Naive B cell (primary cell): ENCODE results near the gene EIF1B. TPM values are rescaled to one million over a fixed set of nuclear protein-coding genes. Genes with fewer than 3 reads are reported as not detected.

Source experiments
- ATAC-seq, 2 donors: fragments of 150-1000 bp; cut with Tn5 transposase; 2 replicates each; pipeline ENCODE4 v1.10.0; 2021; ENCODE audit warnings: low read depth in 2 of 2, mild to moderate bottlenecking in 2 of 2, moderate library complexity in 2 of 2
- DNase-seq: peaks from one replicate; pipeline ENCODE4 v3.0.0; 2022
- H3K27ac Mint-ChIP-seq, 6 donors: one replicate each; pipeline ENCODE4 v1.8.0; 2020 to 2022; ENCODE audit warnings: mild to moderate bottlenecking in 6 of 6, mixed read lengths in 6 of 6, moderate library complexity in 5 of 6, inconsistent platforms in 2 of 6
- H3K27me3 Mint-ChIP-seq, 3 donors: one replicate each; pipeline ENCODE4 v1.8.0; 2021 to 2022; ENCODE audit warnings: mixed read lengths in 3 of 3, mild to moderate bottlenecking in 1 of 3
- H3K36me3 Mint-ChIP-seq, 2 donors: one replicate each; pipeline ENCODE4 v1.8.0; 2020 to 2022; ENCODE audit warnings: mixed read lengths in 2 of 2, inconsistent platforms in 1 of 2, mild to moderate bottlenecking in 1 of 2
- H3K4me1 Mint-ChIP-seq, 3 donors: one replicate each; pipeline ENCODE4 v1.8.0; 2020 to 2022; ENCODE audit warnings: mixed read lengths in 3 of 3, inconsistent platforms in 1 of 3, mild to moderate bottlenecking in 1 of 3, moderate library complexity in 1 of 3
- H3K4me3 Mint-ChIP-seq, 8 donors: one replicate each; pipeline ENCODE4 v1.8.0; 2020 to 2022; ENCODE audit warnings: mild to moderate bottlenecking in 8 of 8, mixed read lengths in 8 of 8, moderate library complexity in 8 of 8, inconsistent platforms in 2 of 8
- H3K9me3 Mint-ChIP-seq, 7 donors: one replicate each; pipeline ENCODE4 v1.8.0; 2020 to 2022; ENCODE audit warnings: mixed read lengths in 7 of 7, mild to moderate bottlenecking in 5 of 7, inconsistent platforms in 2 of 7, moderate library complexity in 1 of 7
- polyA plus RNA-seq, 6 donors: library from polyadenylated mRNA; unstranded; fragments of 300-500 nt; fragmentation: Illumina TruSeq; gene quantifications; one replicate each; pipeline ENCODE4 v1.2.3, GENCODE V29; 2021; ENCODE audit warnings: low read depth in 6 of 6

The EIF1B gene
- polyA plus RNA-seq, 6 donors from 2014 or later, result 92.3 to 142 (median 97.8) TPM

- H3K9me3 Mint-ChIP-seq, result no peaks in the 10 kb centered on the region
- H3K27me3 Mint-ChIP-seq, result no peaks in the 10 kb centered on the region
- ATAC-seq (no peak), DNase-seq (no peak)
- H3K27ac Mint-ChIP-seq, result peak overlapping the region in 5 of 6 donors; percentile 8 to 72 (median 47)
- peaks cover 5 to 36% (median 16%) of the 10 kb centered on the region in 3 donors for H3K4me1 Mint-ChIP-seq
- H3K36me3 Mint-ChIP-seq, result peaks cover 6 to 17% of the 10 kb centered on the region in 2 donors
- H3K4me3 Mint-ChIP-seq, result peak overlapping the region in 1 of 8 donors; percentile 73
These were observed 4.7 kb downstream of the EIF1B start for GRCh38 chr3:40313975-40314860.

- Mint-ChIP-seq H3K27ac (no peak overlapping the region), H3K4me3 (peak overlapping the region in 1 of 8 donors; percentile 24), H3K27me3 (no peaks in the 10 kb centered on the region), H3K4me1 (peaks cover 0 to 15% (median 5%) of the 10 kb centered on the region in 3 donors), H3K9me3 (no peaks in the 10 kb centered on the region), H3K36me3 (peaks cover 0 to 6% of the 10 kb centered on the region in 2 donors)
- ATAC-seq (peak; percentile 86 to 92), DNase-seq (peak; percentile 53)
These were observed 7.8 kb downstream of the EIF1B start for GRCh38 chr3:40317061-40317855.

GRCh38 chr3:40321818-40322217 lies 12.3 kb downstream of the EIF1B start:
- DNase-seq, result no peak
- no peaks in the 10 kb centered on the region for H3K4me1 Mint-ChIP-seq

GRCh38 chr3:40323946-40324345 lies 14.4 kb downstream of the EIF1B start:
- Mint-ChIP-seq H3K27me3 (no peaks in the 10 kb centered on the region), H3K27ac (no peak overlapping the region)
- ATAC-seq, result no peak

More at GRCh38 chr3:40321818-40322217, 12.3 kb downstream of the EIF1B start:
- Mint-ChIP-seq H3K4me3 (no peak overlapping the region), H3K27me3 (no peaks in the 10 kb centered on the region), H3K27ac (no peak overlapping the region), H3K9me3 (peaks cover 0 to under 1% (median 0%) of the 10 kb centered on the region in 7 donors), H3K36me3 (no peaks in the 10 kb centered on the region)
- ATAC-seq, result no peak

GRCh38 chr3:40324621-40325020 lies 15.1 kb downstream of the EIF1B start:
- H3K27me3 Mint-ChIP-seq, result no peaks in the 10 kb centered on the region
- peaks cover 0 to 1% (median 0%) of the 10 kb centered on the region in 7 donors for H3K9me3 Mint-ChIP-seq
- H3K4me3 Mint-ChIP-seq, result no peak overlapping the region
- H3K36me3 Mint-ChIP-seq, result no peaks in the 10 kb centered on the region
- no peak for ATAC-seq
- no peak for DNase-seq
- H3K4me1 Mint-ChIP-seq, result peaks cover 5% of the 10 kb centered on the region in 3 donors
- no peak overlapping the region for H3K27ac Mint-ChIP-seq

More at GRCh38 chr3:40323946-40324345, 14.4 kb downstream of the EIF1B start:
- Mint-ChIP-seq H3K9me3 (peaks cover 0 to 1% (median 0%) of the 10 kb centered on the region in 7 donors), H3K4me3 (no peak overlapping the region), H3K4me1 (peaks cover 5% of the 10 kb centered on the region in 3 donors), H3K36me3 (no peaks in the 10 kb centered on the region)
- DNase-seq, result no peak

- Mint-ChIP-seq H3K4me3 (no peak overlapping the region), H3K4me1 (peaks cover 5% of the 10 kb centered on the region in 3 donors), H3K27me3 (no peaks in the 10 kb centered on the region), H3K36me3 (no peaks in the 10 kb centered on the region), H3K27ac (peak overlapping the region in 1 of 6 donors; percentile 4), H3K9me3 (peaks cover 0 to 1% (median 0%) of the 10 kb centered on the region in 7 donors)
- DNase-seq (no peak), ATAC-seq (no peak)
These were observed 16.0 kb downstream of the EIF1B start for GRCh38 chr3:40325465-40325864.

- no peak for ATAC-seq
- no peak overlapping the region for H3K4me3 Mint-ChIP-seq
- no peak for DNase-seq
These were observed 18.9 kb downstream of the EIF1B start for GRCh38 chr3:40328374-40328773.

GRCh38 chr3:40329071-40329470 lies 19.6 kb downstream of the EIF1B start:
- H3K27me3 Mint-ChIP-seq, result no peaks in the 10 kb centered on the region
- no peaks in the 10 kb centered on the region for H3K36me3 Mint-ChIP-seq
- peaks cover 5% of the 10 kb centered on the region in 3 donors for H3K4me1 Mint-ChIP-seq
- ATAC-seq (no peak), DNase-seq (no peak)
- H3K27ac Mint-ChIP-seq, result no peak overlapping the region
- H3K4me3 Mint-ChIP-seq, result no peak overlapping the region
- H3K9me3 Mint-ChIP-seq, result peaks cover 0 to 1% (median 0%) of the 10 kb centered on the region in 7 donors

More at GRCh38 chr3:40328374-40328773, 18.9 kb downstream of the EIF1B start:
- Mint-ChIP-seq H3K27me3 (no peaks in the 10 kb centered on the region), H3K27ac (no peak overlapping the region), H3K4me1 (peaks cover 5% of the 10 kb centered on the region in 3 donors), H3K36me3 (no peaks in the 10 kb centered on the region), H3K9me3 (peaks cover 0 to 1% (median 0%) of the 10 kb centered on the region in 7 donors)

- Mint-ChIP-seq H3K4me3 (no peak overlapping the region), H3K27me3 (no peaks in the 10 kb centered on the region), H3K27ac (peak overlapping the region in 1 of 6 donors; percentile 75), H3K9me3 (no peaks in the 10 kb centered on the region), H3K4me1 (peaks cover 0 to under 1% (median under 1%) of the 10 kb centered on the region in 3 donors), H3K36me3 (no peaks in the 10 kb centered on the region)
- no peak for DNase-seq
- no peak for ATAC-seq
These were observed 23.2 kb downstream of the EIF1B start for GRCh38 chr3:40332684-40333083.

GRCh38 chr3:40333416-40333815 lies 23.9 kb downstream of the EIF1B start:
- no peaks in the 10 kb centered on the region for H3K27me3 Mint-ChIP-seq
- H3K27ac Mint-ChIP-seq, result peak overlapping the region in 1 of 6 donors; percentile 47
- ATAC-seq (no peak), DNase-seq (no peak)
- H3K4me1 Mint-ChIP-seq, result no peaks in the 10 kb centered on the region
- no peak overlapping the region for H3K4me3 Mint-ChIP-seq
- H3K9me3 Mint-ChIP-seq, result no peaks in the 10 kb centered on the region
- H3K36me3 Mint-ChIP-seq, result no peaks in the 10 kb centered on the region

- DNase-seq, result no peak
- Mint-ChIP-seq H3K27ac (no peak overlapping the region), H3K9me3 (no peaks in the 10 kb centered on the region)
These were observed 24.3 kb downstream of the EIF1B start for GRCh38 chr3:40333852-40334251.

GRCh38 chr3:40336101-40336500 lies 26.6 kb downstream of the EIF1B start:
- Mint-ChIP-seq H3K4me1 (no peaks in the 10 kb centered on the region), H3K36me3 (no peaks in the 10 kb centered on the region), H3K27ac (no peak overlapping the region), H3K4me3 (no peak overlapping the region), H3K9me3 (no peaks in the 10 kb centered on the region), H3K27me3 (peaks cover 0 to 8% (median 0%) of the 10 kb centered on the region in 3 donors)
- no peak for DNase-seq
- ATAC-seq, result no peak

More at GRCh38 chr3:40333852-40334251, 24.3 kb downstream of the EIF1B start:
- H3K4me3 Mint-ChIP-seq, result no peak overlapping the region
- no peak for ATAC-seq
- no peaks in the 10 kb centered on the region for H3K4me1 Mint-ChIP-seq
- no peaks in the 10 kb centered on the region for H3K36me3 Mint-ChIP-seq
- H3K27me3 Mint-ChIP-seq, result no peaks in the 10 kb centered on the region

- Mint-ChIP-seq H3K27ac (no peak overlapping the region), H3K4me1 (no peaks in the 10 kb centered on the region), H3K27me3 (peaks cover 0 to 8% (median 0%) of the 10 kb centered on the region in 3 donors), H3K4me3 (no peak overlapping the region), H3K36me3 (no peaks in the 10 kb centered on the region), H3K9me3 (no peaks in the 10 kb centered on the region)
- DNase-seq (no peak), ATAC-seq (no peak)
These were observed 27.1 kb downstream of the EIF1B start for GRCh38 chr3:40336511-40337135.
